Measurements from ENCODE around the gene PTPA. TPM values are rescaled to one million over a fixed set of nuclear protein-coding genes. Genes with fewer than 3 reads are reported as not detected.

Gene PTPA
- total RNA-seq, 6 donors from 2014 or later: 48.2 to 130 (median 67.2) TPM

DNA sequence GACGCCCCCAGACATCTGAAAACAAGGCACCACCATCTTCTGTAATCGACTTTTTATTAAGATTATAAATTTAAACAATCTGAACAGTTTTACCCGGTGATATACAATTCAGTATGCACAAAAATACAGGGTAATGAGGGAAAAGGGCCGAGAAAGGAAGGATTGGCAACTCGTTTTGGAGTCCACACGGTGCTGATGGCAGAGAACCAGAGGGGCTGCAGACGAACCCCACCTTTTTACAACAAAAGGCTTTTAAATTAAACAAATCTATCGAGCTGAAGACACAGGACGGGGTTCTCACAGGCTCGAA lies 64.3 kb downstream of the PTPA start:
- no peak for ATAC-seq (ENCODE audit: low FRiP score in 2 of 2)
- H3K9me3 ChIP-seq: no peaks in the 10 kb centered on the region
- peak overlapping the region; percentile 0 to 82 (median 66) for H3K4me3 ChIP-seq
- DNase-seq: no peak
- WGBS, 2 donors: 0 to 1% methylated on average over 10 of the region's 10 CpGs
- no peaks in the 10 kb centered on the region for H3K27me3 ChIP-seq
- peak overlapping the region; percentile 91 to 98 (median 94) for H3K27ac ChIP-seq
- TF ChIP-seq EP300 (IDR thresholded peaks at IDR 0.05) (no peak), POLR2AphosphoS5 (IDR thresholded peaks at IDR 0.05) (no peak), POLR2A (IDR thresholded peaks at IDR 0.05) (no peak)
- TF ChIP-seq, protein P1, sequence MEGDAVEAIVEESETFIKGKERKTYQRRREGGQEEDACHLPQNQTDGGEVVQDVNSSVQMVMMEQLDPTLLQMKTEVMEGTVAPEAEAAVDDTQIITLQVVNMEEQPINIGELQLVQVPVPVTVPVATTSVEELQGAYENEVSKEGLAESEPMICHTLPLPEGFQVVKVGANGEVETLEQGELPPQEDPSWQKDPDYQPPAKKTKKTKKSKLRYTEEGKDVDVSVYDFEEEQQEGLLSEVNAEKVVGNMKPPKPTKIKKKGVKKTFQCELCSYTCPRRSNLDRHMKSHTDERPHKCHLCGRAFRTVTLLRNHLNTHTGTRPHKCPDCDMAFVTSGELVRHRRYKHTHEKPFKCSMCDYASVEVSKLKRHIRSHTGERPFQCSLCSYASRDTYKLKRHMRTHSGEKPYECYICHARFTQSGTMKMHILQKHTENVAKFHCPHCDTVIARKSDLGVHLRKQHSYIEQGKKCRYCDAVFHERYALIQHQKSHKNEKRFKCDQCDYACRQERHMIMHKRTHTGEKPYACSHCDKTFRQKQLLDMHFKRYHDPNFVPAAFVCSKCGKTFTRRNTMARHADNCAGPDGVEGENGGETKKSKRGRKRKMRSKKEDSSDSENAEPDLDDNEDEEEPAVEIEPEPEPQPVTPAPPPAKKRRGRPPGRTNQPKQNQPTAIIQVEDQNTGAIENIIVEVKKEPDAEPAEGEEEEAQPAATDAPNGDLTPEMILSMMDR (IDR thresholded peaks at IDR 0.05): no peak
- H3K4me1 ChIP-seq: peaks cover 16 to 29% (median 22%) of the 10 kb centered on the region in 4 donors
- H3K36me3 ChIP-seq: no peaks in the 10 kb centered on the region

DNA sequence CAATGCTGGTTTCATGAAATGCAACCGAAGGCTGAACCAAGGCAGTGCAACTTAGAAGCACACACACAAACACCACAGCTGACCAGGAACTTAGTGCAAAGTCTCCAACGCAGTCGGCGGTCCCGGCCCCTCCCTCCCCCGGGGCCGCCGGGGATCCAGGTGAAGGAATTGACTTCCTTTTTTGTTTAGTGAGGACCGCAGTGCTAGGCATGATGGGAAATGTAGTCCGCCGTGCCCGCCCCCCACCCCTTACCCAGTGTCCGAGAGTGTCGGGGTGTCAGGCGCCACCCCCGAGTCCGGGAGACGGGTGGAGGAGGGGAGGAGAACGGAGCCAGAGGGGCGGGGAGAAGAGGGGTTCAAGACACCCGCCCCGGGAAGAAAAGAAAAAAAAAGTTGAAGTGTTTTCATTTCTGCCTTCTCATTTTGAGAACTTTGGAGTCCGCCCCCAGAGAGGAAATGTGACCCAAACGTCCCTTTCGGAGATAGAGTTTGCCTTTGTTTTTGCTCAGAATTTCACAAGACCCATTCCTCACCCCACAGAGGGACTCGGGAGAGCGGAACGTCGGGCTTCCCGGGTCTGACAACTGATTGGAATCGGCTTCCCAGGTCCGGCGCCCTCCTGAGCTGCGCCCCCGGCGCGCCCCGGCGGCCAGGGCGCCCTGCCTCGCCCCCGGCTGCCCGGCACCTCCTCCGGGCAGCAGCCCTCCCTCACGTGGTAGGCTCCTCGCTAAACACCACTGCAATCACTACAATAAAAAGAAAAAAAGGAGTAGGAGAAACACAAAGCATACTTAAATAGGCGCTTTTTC lies 64.8 kb downstream of the PTPA start:
- H3K27me3 ChIP-seq: no peaks in the 10 kb centered on the region
- H3K36me3 ChIP-seq: no peaks in the 10 kb centered on the region
- TF ChIP-seq POLR2A (IDR thresholded peaks at IDR 0.05) (peak in 2 of 4 donors; percentile 60 to 79), EP300 (IDR thresholded peaks at IDR 0.05) (no peak), POLR2AphosphoS5 (IDR thresholded peaks at IDR 0.05) (peak; percentile 61 to 66)
- TF ChIP-seq, protein P1 (IDR thresholded peaks at IDR 0.05): peak in 1 of 6 experiments; percentile 13
- H3K27ac ChIP-seq: peak overlapping the region; percentile 91 to 98 (median 94)
- peaks cover 16 to 29% (median 22%) of the 10 kb centered on the region in 4 donors for H3K4me1 ChIP-seq
- 0 to 1% methylated on average over 35 to 47 of the region's 47 CpGs for WGBS, 2 donors
- DNase-seq: peak; percentile 93
- ATAC-seq (ENCODE audit: low FRiP score in 2 of 2): peak; percentile 63 to 85
- peak overlapping the region; percentile 55 to 90 (median 80) for H3K4me3 ChIP-seq
- no peaks in the 10 kb centered on the region for H3K9me3 ChIP-seq

DNA sequence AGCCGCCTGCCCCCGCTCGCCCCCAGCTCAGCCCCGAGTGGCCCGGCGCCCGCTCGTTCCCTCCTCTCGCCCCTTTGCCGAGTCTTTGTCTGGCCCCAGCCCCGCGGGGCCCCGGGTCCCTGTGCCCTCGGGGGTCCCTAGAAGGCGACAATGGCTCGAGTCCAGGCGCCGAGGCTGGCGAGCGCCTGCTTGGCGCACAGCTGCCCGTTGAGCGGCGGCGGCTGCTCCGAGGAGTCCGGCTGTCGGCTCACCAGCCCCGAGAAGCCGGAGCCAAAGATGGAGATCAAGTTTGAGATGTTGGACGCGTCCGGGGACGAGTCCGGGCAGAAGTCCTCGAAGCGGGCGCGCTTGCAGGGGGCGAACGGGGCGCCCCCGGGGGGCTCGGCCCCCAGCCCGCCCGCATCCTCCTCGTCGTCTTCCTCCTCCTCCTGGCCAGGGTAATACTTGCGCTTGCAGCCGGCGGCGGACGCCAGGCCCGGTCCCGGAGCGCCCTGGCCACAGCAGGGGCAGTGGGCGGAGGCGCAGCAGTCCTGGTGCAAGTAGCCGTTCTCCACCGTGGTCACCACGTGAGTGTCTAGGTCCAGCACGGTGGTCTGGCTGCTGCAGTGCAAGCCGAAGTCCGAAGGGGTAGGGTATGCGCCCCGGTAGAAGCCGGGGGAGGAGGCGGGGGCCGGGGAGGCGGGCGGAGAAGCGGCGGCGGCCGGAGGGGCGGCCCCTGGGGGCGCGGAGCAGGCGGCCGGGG lies 65.7 kb downstream of the PTPA start:
- Histone ChIP-seq H3K4me1 (peaks cover 16 to 29% (median 22%) of the 10 kb centered on the region in 4 donors), H3K4me3 (peak overlapping the region; percentile 55 to 90 (median 80)), H3K36me3 (no peaks in the 10 kb centered on the region), H3K9me3 (no peaks in the 10 kb centered on the region), H3K27me3 (no peaks in the 10 kb centered on the region), H3K27ac (peak overlapping the region; percentile 91 to 98 (median 94))
- no peak for ATAC-seq (ENCODE audit: low FRiP score in 2 of 2)
- peak; percentile 42 to 90 for DNase-seq
- 1% methylated on average over 16 to 36 of the region's 80 CpGs for WGBS, 2 donors
- TF ChIP-seq POLR2AphosphoS5 (IDR thresholded peaks at IDR 0.05) (no peak), EP300 (IDR thresholded peaks at IDR 0.05) (no peak), POLR2A (IDR thresholded peaks at IDR 0.05) (no peak)
- TF ChIP-seq, protein P1 (IDR thresholded peaks at IDR 0.05): peak in 1 of 6 experiments; percentile 5

DNA sequence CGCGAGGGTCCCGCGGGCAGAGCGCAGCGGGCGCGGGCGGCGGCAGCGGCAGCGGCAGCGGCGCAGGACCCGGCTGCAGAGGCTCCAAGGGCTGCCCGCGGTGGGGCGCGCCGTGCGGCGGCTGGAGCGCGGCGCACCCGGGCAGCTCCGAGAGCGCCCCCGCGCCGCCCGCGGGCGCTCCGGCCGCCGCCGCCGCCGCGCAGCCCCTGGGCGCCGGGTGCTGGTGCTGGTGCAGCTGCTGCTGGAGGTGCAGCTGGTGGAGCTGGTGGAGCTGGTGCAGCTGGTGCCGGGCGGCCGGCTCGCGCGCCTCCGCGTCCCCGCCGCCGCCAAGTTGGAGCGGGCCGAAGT lies 66.2 kb downstream of the PTPA start:
- Histone ChIP-seq H3K36me3 (no peaks in the 10 kb centered on the region), H3K27ac (peak overlapping the region; percentile 91 to 98 (median 94)), H3K9me3 (no peaks in the 10 kb centered on the region), H3K27me3 (no peaks in the 10 kb centered on the region), H3K4me3 (peak overlapping the region; percentile 55 to 82 (median 80)), H3K4me1 (peaks cover 16 to 29% (median 22%) of the 10 kb centered on the region in 4 donors)
- WGBS, 2 donors: 0 to 2% methylated on average over 8 to 30 of the region's 56 CpGs
- no peak for ATAC-seq (ENCODE audit: low FRiP score in 2 of 2)
- TF ChIP-seq POLR2AphosphoS5 (IDR thresholded peaks at IDR 0.05): no peak
- TF ChIP-seq, protein P1 (IDR thresholded peaks at IDR 0.05): peak in 1 of 6 experiments; percentile 2
- DNase-seq: peak in 1 of 2 donors; percentile 91
